GM18873 (cell line): ENCODE measurements around the gene RPLP1.

Source experiments
- ATAC-seq: cut with Tn5 transposase; IDR thresholded peaks from one replicate; pipeline ENCODE4 v1.9.1; 2021; ENCODE audit warnings: mild to moderate bottlenecking, moderate library complexity, moderate number of reproducible peaks; ENCODE audit not compliant: unreplicated experiment, low FRiP score

Gene RPLP1

DNA sequence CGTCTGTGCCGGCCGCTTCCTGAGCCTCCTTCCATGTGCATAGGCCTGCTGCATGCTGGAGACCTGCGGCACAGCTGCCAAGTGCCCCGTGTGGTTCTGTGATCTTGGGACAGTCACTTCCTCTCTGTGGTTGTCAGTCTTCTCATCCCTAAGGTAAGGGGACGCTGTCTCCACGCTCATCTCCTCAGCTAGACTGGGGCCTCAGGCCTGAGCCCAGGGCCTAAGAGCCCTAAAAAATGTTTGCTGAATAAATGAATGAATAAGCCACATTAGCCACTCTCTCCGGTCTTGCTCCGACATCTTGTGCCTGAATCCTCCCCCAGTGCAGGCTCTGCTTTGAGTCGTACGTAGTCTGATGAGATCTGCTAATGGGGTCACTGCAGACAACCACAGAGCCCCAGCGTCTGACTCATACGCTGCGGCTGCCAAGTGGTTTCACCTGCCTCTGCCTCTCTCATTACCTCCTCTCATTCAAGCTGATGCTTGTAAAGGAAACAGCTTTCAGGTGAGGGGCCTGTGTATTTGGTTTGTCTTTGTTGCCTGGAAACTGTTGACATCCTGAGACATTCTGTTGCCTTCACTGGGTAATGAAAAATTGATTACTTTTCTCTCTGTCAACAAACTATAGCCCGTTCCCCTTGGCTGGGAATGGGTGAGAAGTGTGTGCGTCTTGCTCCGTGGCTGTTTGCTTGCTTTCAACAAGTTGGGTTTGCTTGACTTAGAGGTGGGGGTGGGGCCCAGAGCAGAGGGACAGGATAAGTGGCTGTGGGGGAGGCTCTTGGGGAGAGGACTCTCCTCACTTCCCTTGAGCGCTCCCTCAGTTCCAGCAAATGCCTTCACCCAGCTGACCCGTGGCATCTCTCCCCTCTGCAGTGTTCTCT is 15.9 kb downstream of the RPLP1 start:
- no peak for ATAC-seq

- no peak for ATAC-seq
Observed at GRCh38 chr15:69469467-69470201, 17.0 kb downstream of the RPLP1 start.

DNA sequence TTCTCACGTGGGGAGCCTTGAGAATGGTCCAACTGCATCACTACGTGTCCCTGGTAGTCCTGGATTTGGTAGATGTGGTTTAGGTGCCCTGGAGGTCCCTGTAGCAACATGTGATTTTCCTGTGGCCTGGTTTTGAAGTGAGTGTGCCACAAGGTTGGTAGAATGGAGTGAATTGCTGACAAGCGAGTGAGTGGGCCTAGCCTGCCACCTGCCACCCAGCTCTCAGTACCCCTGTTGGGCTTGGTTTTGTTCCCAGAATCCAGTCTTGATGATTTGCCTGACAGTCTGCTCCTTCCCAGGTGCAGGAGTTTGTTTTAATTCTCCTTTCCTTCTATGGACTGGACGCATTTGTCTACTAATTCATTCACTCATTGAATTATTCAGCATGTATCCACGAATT is 19.4 kb downstream of the RPLP1 start:
- ATAC-seq = no peak

- no peak for ATAC-seq
Observed at GRCh38 chr15:69472562-69472961, 19.9 kb downstream of the RPLP1 start.

DNA sequence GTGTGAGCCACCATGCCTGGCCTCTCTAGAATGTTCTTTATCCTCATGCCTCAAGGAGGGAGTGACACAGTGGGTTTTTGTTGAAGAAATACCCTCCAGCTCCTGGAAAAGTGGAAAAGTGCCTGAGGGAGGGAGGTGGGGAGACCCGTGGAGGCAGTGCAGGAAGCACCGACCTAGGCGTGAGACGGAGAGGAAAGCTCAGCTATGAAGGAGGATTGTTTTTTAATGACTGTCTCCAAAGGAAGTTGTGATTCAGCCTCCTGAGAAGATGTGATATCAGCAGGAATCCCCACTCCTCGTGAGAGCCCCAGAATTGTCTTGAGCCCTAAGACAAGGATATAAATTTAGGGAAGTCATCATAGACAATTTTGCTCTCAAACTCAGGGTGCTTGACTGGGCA is 21.7 kb downstream of the RPLP1 start:
- ATAC-seq = no peak

GRCh38 chr15:69474846-69475455 is 22.3 kb downstream of the RPLP1 start:
- no peak for ATAC-seq

DNA sequence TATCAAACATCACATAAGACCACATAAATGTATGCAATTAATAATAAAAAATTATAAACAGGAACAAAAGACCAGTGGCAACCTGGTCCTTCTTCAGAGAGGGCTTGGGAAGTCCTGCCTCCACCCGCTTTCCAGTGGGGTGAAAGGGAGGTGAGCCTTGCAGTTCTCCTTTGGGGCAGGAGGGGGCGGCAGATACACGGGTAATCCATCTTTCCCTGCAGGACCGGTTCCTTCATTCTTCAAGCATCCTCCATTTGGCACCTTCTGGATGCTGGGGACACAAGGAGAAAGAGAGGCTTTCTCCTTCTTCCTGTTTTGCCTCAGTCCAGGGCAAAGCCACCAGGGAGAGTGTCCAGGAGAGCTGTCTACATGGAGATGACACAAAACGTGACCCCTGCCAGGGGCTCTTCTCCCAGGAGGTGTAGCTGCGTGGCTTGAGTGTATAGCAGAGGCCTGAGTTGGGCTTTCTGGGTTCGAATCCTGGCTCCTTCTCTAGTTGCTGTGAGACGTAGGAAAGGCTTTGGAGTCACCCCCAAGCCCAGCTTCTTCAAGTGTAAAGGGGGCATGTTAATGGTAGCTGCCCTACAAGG is 23.2 kb downstream of the RPLP1 start:
- no peak for ATAC-seq

DNA sequence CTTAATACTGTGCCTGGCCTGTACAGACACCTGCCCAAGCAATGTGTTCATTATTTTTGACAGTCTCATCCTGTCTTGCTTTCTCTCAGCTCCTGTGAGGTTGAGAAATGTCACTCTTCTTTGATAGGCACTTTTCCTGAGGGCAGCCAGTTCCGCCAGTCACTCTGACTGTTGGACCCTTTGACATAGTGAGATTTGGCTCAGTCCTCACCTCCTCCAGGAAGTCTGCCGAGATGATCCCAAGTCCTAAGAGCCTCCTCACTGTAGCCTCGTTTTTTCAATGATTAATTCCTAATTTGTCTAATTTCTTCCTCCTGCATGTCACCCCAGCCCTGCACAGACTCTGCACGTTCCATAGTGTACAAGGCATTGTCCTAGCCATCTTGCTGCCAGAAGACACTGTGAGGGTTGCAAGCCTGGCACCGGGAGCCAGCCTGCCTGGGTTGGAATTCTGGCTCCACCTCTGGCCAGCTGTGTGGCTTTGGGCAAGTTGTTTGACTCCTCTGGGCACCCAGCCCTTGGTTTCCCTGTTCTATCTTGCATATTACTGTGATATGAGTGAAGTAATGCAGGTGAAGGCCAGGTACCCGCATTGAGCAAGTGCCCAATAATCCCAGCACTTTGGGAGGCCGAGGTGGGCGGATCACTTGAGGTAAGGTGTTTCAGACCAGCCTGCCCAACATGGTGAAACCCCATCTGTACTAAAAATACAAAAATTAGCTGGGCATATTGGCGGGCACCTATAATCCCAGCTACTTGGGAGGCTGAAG is 24.3 kb downstream of the RPLP1 start:
- no peak for ATAC-seq

DNA sequence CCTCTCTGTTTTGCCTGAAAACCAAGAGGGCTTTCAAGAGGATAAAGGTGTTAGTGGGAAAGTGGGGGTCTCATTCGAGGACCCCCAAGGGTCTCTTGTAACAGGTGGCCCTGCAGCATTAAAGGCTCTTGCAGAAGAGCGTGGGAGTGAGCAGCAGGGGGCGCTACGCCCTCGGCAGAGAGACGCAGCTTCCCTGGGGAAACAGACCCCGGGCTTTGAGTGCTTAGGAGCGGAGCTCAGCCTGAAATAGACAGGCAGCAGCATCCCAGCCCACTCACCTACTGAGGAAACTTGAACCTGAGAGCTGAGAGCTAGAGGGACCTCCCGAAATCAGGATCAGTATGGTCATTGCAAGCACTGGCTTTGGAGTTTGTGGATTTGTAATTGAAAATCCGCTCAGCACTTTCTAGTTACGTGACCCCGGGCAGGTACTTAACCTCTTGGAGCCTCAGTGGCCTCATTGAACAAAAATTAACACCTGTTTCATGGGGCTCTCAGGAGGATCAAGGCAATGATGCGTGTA is 25.7 kb downstream of the RPLP1 start:
- no peak for ATAC-seq

DNA sequence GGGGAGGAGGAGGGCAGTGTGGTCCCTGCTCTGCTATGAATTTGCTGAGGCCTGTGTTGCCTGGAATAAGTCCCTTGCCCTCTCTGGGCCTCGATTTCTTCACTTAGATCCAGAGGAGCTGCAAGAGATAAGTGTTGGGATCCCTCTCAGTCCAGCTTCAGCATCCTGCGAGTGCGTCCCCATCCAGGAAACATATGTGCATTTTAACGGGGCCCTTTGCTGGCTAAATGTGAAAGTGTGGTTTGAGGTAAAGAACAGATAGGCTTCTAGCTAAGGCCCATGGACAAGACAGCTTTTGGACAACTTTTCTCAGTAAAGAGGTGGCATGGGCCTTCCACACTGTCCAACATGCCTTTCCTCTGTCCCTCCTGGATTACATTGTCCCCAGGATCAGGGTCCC is 26.5 kb downstream of the RPLP1 start:
- no peak for ATAC-seq

DNA sequence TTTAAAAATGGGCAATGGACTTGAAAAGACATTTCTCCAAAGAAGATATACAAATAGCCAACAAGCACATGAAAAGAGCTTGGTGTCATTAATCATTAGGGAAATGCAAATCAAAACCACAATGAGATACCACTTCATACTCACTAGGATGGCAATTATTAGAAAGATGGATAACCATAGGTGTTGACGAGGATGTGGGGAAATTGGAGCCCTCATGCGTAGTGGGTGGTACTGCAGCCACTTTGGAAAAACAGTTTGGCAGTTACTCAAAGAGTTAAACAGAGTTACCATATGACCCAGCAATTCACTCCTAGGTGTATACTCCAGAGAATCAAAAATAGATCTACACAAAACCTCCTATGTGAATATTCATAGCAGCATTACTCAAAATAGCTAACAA is 27.4 kb downstream of the RPLP1 start:
- ATAC-seq = no peak

DNA sequence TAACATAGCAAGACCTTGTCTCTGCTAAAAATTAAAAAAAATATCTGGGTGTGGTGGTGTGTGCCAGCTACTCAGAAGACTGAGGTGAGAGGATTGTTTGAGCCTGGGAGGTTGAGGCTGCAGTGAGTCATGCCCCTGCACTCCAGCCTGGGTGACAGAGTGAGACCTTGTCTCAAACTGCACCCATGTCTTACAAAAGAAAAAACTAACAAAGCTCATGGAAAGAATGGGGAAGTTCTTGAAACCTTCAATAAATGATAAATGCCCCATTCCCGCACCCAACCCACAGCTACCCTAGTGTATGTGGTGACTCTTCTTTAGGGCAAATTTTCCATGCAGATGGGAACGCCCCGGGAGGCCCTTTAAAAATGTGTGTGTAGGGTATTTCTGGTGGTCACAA is 28.3 kb downstream of the RPLP1 start:
- no peak for ATAC-seq

- ATAC-seq = no peak
Observed at GRCh38 chr15:69482686-69483256, 30.2 kb downstream of the RPLP1 start.

- no peak for ATAC-seq
Observed at GRCh38 chr15:69484837-69485236, 32.2 kb downstream of the RPLP1 start.

DNA sequence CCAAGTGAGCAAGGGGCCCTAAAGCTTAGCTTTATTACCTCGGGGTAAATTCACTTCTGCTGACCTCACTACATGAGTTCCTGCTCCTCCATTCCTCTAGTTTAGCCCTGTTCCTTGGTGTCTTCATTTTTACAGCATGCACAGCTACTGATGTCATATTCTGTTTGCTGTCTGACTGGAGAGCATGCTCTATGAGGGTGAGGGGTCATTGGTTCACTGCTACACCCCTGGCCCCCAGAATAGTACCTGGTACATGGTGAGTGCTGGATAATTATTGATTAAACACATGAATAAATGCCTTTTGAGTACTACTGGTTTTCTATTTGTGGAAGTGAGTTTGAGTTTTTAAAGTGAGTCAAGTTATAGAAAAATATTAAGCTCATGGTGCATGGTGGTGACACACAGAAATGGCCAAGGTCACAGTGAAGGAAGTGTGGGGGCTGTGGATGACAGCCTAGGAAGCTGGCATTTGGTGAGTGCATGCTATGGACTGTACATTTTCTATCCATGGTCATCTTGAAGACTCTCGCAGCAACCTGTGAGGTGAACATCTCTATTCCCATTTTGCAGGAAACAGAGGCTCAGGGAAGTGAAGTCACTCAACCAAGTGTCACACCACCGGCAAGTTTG is 34.0 kb downstream of the RPLP1 start:
- no peak for ATAC-seq

DNA sequence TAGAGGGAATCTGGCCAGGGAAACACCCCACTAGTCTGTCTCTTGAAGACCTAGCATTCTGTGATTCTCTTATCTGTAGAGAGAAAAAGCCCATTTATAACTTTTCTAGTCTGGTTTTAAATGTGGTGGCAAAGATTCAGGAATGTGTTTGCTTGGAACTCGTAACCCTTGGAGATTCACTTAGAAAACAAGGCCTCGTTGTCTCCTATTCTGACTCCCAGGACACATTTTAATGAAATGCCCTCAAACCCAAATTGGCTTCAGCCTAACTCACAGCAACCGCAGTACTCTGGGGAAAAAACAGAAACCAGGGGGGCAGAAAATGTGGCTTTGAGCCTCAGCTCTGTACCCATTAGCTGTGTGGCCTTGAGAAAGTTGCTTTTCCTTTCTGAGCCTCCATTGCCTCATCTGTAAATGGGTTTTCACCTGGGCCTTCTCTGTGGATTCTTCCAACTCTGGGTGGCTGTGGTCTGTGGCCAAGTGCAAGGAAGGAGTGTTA is 36.5 kb downstream of the RPLP1 start:
- no peak for ATAC-seq

GRCh38 chr15:69490356-69491037 is 37.9 kb downstream of the RPLP1 start:
- ATAC-seq = no peak

DNA sequence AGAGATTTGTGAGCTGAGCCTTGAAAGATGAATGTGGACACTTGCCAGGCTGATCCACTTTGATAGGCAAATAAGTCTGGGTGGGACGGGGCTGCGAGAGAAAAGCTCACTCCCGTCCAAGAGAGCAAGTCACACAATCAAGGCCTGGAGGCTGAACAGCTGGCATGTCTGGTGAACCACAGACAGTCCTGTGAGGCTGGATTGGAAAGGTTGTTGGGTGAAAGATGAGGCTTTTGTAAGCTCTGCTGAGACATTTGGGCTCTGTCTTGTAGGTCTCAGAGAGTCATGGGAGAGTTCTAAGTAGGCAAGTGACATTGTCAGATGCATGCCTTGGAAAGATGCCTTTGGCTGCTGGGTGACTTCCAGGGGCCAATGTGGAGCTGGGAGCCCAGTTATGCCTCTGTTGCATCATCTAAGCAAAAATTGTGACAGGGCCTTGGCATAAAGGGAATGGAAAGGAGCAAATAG is 38.5 kb downstream of the RPLP1 start:
- ATAC-seq = no peak
